Activated T-cell treated with anti-CD3 and anti-CD28 coated beads for 24 hours (primary cell): ENCODE measurements around the gene SLC26A6.

ENCODE experiments used
- DNase-seq: peaks from one replicate; pipeline ENCODE4 v3.0.0-alpha.2; 2020; ENCODE audit warnings: low read depth

The SLC26A6 gene

GRCh38 chr3:48661501-48662144 is 26.4 kb upstream of the SLC26A6 start:
- DNase-seq, result peak; percentile 63

- DNase-seq, result no peak
These were observed 25.6 kb upstream of the SLC26A6 start for GRCh38 chr3:48660800-48661400.

GRCh38 chr3:48656841-48657281 is 21.6 kb upstream of the SLC26A6 start:
- DNase-seq, result no peak

DNA sequence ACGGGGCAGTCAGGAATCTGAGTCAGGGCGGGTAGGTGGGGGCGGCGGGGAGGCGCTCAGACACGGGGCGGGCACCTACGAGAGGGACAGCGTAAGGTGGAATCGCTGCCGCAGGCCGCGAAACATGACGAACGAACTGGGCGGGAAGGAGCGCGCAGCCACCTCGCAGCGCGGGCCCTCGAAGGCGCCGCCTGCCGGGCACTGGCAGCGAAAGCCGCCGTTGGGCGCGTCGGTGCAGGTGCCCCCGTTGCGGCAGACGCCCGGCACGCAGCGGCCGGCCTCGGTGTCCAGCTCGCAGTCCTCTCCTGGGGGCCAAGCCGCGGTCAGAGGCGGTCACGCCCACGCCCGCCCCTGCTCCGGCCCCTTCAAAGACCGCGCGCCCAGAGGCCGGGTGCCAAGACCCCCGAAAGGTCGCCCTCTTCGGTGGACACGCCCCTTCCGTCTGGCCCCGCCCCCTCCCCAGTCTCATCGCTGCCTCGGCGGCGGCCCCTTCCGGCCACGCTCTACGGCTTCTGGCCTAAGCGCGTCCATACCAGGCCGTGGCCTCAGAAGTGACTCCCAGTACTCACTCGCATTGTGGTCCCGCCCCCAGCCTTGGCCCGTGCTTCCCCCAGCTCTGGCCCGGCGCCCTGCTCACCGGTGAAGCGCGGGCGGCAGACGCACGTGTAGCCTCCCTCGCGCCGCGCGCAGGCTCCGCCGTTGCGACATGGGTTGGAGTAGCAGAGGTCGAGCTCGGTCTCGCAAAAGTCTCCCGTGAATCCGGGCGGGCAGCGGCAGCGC is 21.0 kb upstream of the SLC26A6 start:
- DNase-seq, result peak; percentile 77

GRCh38 chr3:48655606-48656005 is 20.3 kb upstream of the SLC26A6 start:
- no peak for DNase-seq

- no peak for DNase-seq
These were observed 19.8 kb upstream of the SLC26A6 start for GRCh38 chr3:48655063-48655462.

DNA sequence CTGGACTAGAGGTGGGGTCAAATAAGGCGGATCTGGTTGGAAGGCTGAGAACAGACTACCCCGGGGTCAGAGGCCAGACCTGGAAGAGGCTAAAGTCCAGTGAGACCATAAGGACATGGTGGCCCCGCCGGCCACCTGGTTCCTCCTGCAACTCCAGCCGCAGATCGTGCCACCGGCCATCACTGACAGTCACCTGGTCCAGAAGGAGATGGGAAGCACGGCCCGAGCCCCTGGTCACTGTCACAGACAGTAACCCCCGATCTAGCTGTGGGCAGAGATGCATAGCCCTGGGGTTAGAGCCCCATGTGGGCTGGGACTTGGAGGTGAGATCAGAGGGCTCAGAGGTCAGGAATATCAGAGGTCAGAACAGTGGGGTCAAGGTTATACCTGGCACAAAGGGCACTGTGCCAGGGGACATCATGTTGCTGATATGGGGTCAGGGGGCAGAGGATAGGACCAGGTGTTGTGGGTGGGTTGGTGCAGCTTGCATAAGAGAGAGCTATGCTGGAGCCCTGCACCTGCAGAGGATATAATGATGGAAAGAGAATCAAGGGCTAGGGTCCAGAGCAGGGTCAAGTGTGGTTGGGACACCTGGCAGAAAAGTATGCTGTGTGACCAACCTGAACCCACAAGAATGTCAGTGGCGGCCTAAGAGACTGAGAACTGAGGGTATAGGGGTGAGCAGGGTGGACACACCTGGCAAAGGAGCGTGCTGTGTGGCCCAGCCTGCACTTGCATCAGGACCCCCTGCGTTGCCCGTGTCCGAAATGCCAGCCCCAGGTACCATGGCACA is 17.9 kb upstream of the SLC26A6 start:
- no peak for DNase-seq

- DNase-seq, result no peak
These were observed 16.5 kb upstream of the SLC26A6 start for GRCh38 chr3:48651771-48652170.

DNA sequence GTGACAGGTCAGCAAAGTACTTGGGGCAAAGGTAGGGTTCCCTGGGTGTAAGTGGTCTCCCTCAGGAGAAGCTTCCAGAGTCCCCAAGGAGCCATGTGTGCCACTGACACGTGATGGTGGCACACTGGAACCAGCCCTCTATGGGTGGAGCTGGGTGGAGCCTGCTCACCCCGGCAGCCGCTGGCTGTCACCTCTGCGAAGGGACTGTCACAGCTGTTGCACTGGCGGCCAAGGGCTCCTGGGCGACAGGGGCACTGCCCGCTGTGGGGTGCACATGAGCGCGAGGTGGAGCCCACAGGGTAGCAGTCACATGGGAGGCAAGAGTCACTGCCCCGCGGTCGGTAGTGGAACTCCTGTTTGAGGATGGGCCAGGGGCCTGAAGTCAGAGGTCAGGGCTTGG is 15.5 kb upstream of the SLC26A6 start:
- no peak for DNase-seq

GRCh38 chr3:48648188-48648850 is 13.1 kb upstream of the SLC26A6 start:
- no peak for DNase-seq

GRCh38 chr3:48647714-48648113 is 12.5 kb upstream of the SLC26A6 start:
- DNase-seq, result no peak

DNA sequence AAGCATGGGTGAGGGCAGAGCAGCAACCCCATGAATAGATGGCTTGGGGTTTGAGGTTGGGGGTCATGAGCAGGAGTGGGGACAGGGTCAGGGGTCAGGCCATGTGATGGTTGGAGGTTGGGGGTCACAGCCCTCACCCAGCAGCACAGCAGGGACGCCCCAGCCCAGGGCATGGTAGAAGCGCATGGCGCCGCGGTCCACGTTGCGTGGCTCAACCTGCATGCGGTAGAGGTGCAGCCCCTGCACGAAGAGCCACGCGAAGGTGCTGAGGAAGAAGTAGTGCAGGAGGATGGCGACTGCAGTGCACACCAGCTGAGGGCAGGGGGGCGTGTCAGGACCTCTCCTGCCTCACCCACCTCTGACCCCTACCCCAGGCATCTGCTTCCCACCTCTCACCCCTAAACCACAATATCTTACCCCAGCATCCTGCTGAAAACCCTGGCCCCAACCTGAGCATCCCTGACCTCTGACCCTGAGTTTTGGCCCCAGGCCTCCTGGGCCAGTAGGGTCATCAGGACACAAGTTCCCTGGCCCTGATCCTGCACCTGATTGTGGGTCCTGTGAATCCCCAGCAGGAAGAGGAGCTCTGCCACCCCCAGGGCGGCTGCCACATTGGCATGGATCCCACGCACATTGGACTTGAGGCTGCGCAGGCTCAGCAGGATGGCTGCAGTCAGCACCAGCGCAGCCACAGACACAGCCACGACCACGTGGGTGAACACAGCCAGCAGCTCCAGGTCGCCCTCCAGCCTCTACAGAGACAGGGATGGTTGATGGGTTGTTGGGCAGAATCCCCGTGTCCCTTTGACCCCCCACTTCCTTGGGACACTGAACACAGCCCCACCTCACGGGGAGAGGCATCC is 9.9 kb upstream of the SLC26A6 start:
- DNase-seq, result no peak

- no peak for DNase-seq
These were observed 7.3 kb upstream of the SLC26A6 start for GRCh38 chr3:48642605-48643004.

DNA sequence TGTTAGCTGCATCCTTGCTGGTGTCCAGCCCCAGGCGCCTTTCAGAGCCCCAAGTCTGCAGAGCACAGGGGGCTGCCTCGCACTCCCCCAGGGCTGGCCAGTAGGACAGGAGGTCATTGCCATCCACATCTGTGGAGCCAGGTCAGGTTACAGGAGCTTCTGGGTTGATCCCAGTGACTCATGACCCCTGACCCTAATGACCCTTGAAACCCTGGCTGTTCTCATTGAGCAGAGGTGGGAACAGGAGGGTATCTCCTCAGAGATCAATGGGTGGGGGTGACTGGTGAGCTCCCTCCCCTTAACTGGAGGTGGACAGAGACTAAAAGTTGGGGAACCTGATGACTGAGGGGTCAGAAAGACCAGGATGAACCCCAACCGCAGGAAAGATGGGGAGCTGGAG is 6.1 kb upstream of the SLC26A6 start:
- DNase-seq, result no peak

DNA sequence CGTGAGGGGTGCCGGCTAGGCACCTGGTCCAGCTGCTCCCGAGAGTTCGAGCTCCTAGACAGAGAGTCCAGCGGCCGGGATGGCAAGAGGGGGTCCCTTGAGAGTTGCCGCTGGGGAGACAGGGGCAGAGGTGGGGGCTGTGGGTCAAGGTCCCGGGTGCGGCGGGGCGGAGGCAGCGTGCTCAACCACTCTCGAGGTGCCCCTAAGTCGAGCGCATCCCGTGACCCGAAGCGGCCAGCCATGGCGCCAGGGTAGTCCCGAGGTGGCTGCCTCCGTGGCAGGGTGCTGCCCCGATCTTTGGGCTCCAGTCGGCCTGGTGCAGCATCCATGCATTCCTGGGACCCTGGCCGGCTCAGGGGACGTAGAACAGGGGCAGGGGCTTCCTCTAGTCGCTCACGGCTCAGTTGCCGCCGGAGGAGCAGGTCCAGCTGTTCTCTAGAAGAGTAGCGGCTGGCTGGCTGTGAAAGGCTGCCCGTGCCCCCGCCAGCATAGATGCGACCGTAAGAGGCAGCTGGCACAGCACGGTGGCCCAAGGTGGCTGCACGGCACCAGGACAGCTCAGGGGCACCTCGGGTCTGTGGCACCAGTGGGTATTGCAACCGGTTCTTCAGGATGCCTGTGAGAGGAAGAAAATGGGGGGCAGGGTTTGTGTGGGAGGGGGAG is 4.8 kb upstream of the SLC26A6 start:
- DNase-seq, result no peak

DNA sequence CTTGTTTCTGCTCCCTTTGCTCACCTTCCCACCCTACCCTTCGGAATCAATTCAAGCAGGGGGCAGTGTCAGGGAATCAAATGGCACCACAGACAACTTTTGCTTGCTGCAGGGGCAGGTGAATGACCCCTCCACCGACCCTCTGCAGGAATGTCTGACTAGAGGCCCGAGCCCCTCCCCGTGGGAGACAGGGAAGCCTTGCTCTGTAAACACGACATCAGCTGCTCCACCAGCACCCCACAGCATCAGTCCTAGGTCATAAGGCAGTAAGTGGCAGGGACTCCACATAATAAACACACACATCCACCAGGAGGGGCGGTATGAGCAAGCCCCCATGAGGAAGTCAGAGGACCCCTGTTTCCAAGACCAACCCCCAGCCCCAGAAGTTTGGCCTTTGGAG is 2.0 kb upstream of the SLC26A6 start:
- no peak for DNase-seq

DNA sequence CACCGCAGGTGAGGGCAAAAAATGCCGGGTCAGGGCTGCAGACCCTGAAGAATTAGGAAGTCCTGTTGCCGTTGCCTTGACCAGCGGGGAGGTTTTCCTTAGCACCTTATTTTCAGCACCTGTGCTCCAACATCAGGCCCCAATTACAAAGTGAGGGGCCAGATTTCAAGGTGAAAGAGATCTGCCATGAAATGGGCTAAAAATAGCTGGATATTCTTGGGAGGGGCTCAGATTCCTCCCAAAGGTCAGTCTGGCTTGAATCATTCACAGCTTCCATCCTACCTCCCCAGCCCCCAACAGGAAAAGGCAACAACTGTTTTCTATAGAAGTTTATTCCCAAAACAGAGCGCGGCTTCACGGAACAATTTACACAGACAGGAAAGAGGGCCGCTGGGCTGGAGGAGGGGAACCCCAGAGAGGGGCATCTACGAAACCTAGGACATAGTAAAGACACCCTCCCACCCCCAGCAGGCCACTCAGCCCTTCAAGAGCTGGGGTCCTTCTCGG is 941 bp upstream of the SLC26A6 start:
- DNase-seq, result no peak

GRCh38 chr3:48634661-48635221 is 520 bp downstream of the SLC26A6 start:
- DNase-seq, result peak; percentile 54

DNA sequence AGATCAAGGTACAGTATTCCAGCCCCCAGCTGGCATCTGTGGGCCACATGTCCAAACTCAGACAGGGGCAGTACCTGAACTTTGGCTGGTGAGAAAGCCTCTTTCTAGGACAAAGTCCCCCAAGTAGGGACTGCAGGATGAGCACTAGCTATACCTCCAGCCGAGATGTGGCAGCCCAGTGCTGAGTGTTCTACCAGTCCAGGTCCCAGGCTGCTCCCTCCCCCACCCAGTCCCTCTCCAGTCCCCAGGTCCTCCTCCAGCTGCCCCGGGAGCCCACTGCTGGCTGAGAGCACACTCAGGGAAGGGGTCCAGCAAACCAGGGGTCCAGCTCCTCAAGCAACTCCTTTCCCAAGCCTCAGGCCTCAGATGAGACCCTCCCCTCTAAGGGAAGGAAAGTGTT is 1.5 kb downstream of the SLC26A6 start:
- DNase-seq, result no peak

DNA sequence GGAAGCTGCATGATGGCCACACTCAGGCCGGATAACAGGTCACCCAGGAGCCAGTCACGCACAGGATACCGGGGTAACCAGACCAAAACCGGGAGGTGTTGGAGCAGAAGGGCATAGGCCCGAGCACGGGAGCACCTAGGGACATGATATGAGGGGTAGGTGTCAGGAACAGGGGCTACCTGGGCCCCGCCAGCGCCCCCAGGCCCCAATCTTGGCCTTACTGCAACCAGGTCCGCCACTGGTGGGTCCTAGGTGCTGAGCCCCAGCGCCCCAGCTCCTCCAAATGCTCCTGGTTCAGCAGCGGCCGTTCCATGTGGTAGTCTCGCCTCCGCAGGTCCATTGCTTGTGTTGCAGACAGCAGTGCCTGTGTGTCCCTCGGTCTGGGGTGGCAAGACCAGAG is 2.0 kb downstream of the SLC26A6 start:
- DNase-seq, result no peak
